Gastroesophageal sphincter (tissue), 3 donors: ENCODE measurements around the gene SAMD5.

Experiments used
- CTCF ChIP-seq, 4 experiments: fragments of 200-600 bp in 2 of 4; fragments of 450-650 bp in 2 of 4; sonication (generic) in 1 of 4; IDR thresholded peaks; one replicate each; pipeline ENCODE4 v1.5.1; 2017 to 2019; ENCODE audit warnings: antibody characterized with exemption in 4 of 4, mild to moderate bottlenecking in 2 of 4, moderate library complexity in 2 of 4
- EP300 ChIP-seq: sonication (generic); formaldehyde crosslinking; IDR thresholded peaks from one replicate; pipeline ENCODE4 v1.6.1; 2017; ENCODE audit warnings: antibody characterized with exemption, mild to moderate bottlenecking
- POLR2A ChIP-seq, 2 donors: fragments of 450-650 bp; IDR thresholded peaks; one replicate each; pipeline ENCODE4 v1.6.1; 2017; ENCODE audit warnings: antibody characterized with exemption in 2 of 2, mild to moderate bottlenecking in 2 of 2, moderate library complexity in 1 of 2

DNA sequence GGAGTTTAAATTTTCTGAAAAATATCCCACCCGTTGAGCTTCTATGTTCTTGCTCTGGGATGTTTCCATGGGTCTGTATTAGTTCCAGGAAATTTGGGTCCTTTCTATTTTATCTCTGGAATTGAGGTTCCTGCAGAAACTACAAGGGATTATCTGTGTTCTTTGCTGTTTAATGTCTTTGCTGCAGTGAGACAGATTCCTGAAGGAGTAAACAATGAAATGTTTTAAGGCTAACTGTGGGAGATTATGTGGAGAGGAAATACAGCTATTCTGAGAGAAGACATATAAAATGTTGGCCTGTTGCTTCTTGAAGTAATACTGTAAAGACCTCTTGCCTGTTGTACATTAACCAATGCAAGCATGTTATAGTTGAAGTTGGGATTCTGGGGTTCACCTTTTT lies 43.5 kb downstream of the SAMD5 start:
- TF ChIP-seq CTCF (IDR thresholded peaks at IDR 0.05) = no peak
- TF ChIP-seq POLR2A (IDR thresholded peaks at IDR 0.05) = no peak
- TF ChIP-seq EP300 = no peak
